Hepatocyte (in vitro differentiated cells): ENCODE measurements around the gene PDS5A. TPM values are rescaled to one million over a fixed set of nuclear protein-coding genes. Genes with fewer than 3 reads are reported as not detected.
"Not testable (repeated sequence)": the region's sequence is repeated elsewhere in the genome, so short reads cannot be mapped to it uniquely, and the experiment has no call there.

Source experiments
- DNase-seq: peaks from one replicate; pipeline ENCODE4 v3.0.0-alpha.2; 2016; ENCODE audit warnings: low spot score
- H2AFZ ChIP-seq: fragments of 200-600 bp; sonication (generic); 2 replicates; pipeline ENCODE4 v1.6.0; 2016; ENCODE audit warnings: antibody characterized with exemption, mild to moderate bottlenecking
- H3K27ac ChIP-seq: fragments of 200-600 bp; sonication (generic); 2 replicates; pipeline ENCODE4 v1.5.1; 2016; ENCODE audit warnings: mild to moderate bottlenecking
- H3K27me3 ChIP-seq: fragments of 200-600 bp; sonication (generic); 2 replicates; pipeline ENCODE4 v1.6.1; 2016
- H3K36me3 ChIP-seq: fragments of 200-600 bp; sonication (generic); replicated peaks from 2 replicates; pipeline ENCODE4 v1.5.1; 2016; ENCODE audit warnings: low read depth; ENCODE audit not compliant: insufficient read depth
- H3K4me1 ChIP-seq: fragments of 200-600 bp; sonication (generic); 2 replicates; pipeline ENCODE4 v1.5.1; 2016; ENCODE audit warnings: mild to moderate bottlenecking, moderate library complexity; ENCODE audit not compliant: insufficient read depth
- H3K4me2 ChIP-seq: fragments of 200-600 bp; sonication (generic); 2 replicates; pipeline ENCODE4 v1.6.0; 2016
- H3K4me3 ChIP-seq: fragments of 200-600 bp; sonication (generic); 2 replicates; pipeline ENCODE4 v1.5.1; 2016; ENCODE audit warnings: mild to moderate bottlenecking
- H3K79me2 ChIP-seq: fragments of 200-600 bp; sonication (generic); 2 replicates; pipeline ENCODE4 v1.6.0; 2017; ENCODE audit warnings: mild to moderate bottlenecking
- H3K9me2 ChIP-seq: fragments of 200-600 bp; sonication (generic); replicated peaks from 2 replicates; pipeline ENCODE4 v1.6.0; 2017; ENCODE audit warnings: mild to moderate bottlenecking; ENCODE audit not compliant: insufficient read depth
- H3K9me3 ChIP-seq: fragments of 200-600 bp; sonication (generic); 2 replicates; pipeline ENCODE4 v1.5.1; 2016; ENCODE audit warnings: low read depth, mild to moderate bottlenecking
- H4K20me1 ChIP-seq: fragments of 200-600 bp; sonication (generic); 2 replicates; pipeline ENCODE4 v1.6.0; 2016; ENCODE audit warnings: mild to moderate bottlenecking; ENCODE audit not compliant: insufficient read depth, poor library complexity, severe bottlenecking
- CTCF ChIP-seq: fragments of 200-600 bp; sonication (generic); IDR thresholded peaks from 2 replicates; pipeline ENCODE4 v1.5.1; 2016; ENCODE audit warnings: antibody characterized with exemption, mild to moderate bottlenecking; ENCODE audit not compliant: poor library complexity
- EZH2 ChIP-seq: fragments of 200-600 bp; sonication (generic); IDR thresholded peaks from 2 replicates; pipeline ENCODE4 v1.6.1; 2016; ENCODE audit warnings: antibody characterized with exemption, mild to moderate bottlenecking, borderline replicate concordance
- EZH2phosphoT487 ChIP-seq: fragments of 200-600 bp; sonication (generic); IDR thresholded peaks from one replicate; pipeline ENCODE4 v1.6.1; 2018; ENCODE audit warnings: antibody characterized with exemption, mild to moderate bottlenecking, low read depth, moderate library complexity; ENCODE audit not compliant: unreplicated experiment, severe bottlenecking
- WGBS: methylation state at CpG from one replicate; pipeline ENCODE4 v1.1.6; 2016; ENCODE audit warnings: low lambda C conversion rate; ENCODE audit errors: missing lambda C conversion rate; 5-methylcytosine and 5-hydroxymethylcytosine counted together
- polyA plus RNA-seq: library from polyadenylated mRNA; unstranded; fragments of >200 nt; fragmentation: Nextera tagmentation; extraction: Ambion mirVana; gene quantifications from 2 replicates; pipeline ENCODE4 v1.2.1, GENCODE V29; 2016
- total RNA-seq: library from RNA; depleted of rRNA; stranded (reverse); fragments of >200 nt; gene quantifications from 2 replicates; pipeline ENCODE4 v1.2.3, GENCODE V29; 2014

PDS5A gene
- total and polyA plus RNA-seq, 2 experiments from 2014 or later: 24.6 to 69.2 TPM

DNA sequence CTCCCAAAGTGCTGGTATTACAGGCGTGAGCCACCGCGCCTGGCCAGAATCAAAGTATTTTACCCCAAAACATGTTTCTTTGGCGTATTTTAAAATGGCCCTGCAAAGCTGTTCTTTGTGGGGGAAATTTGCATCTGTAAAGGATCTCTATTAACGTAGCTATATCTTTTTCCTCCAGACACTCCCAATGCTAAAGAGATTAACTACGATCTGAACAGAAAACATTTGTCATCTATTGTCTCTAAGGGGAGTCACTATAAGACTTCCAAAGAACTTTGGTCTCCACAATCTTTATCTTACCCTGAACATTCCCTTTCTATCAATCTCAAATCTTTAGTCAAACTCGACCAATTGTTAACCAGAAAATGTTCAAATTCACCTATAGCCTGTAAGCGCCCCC is 19.1 kb upstream of the PDS5A start:
- no peaks in the 10 kb centered on the region for H3K9me3 ChIP-seq
- 83% methylated on average over 8 of the region's 8 CpGs for WGBS
- TF ChIP-seq EZH2 (no peak), EZH2phosphoT487 (no peak), CTCF (no peak)
- no peaks in the 10 kb centered on the region for H3K27me3 ChIP-seq
- no peaks in the 10 kb centered on the region for H3K36me3 ChIP-seq
- no peak for DNase-seq
- H2AFZ ChIP-seq: no peak overlapping the region
- H3K79me2 ChIP-seq: no peaks in the 10 kb centered on the region
- H3K4me3 ChIP-seq: no peak overlapping the region
- H3K9me2 ChIP-seq: no peaks in the 10 kb centered on the region
- no peaks in the 10 kb centered on the region for H4K20me1 ChIP-seq
- H3K27ac ChIP-seq: no peak overlapping the region
- H3K4me2 ChIP-seq: no peak overlapping the region
- H3K4me1 ChIP-seq: no peaks in the 10 kb centered on the region

- Histone ChIP-seq H3K9me3 (no peaks in the 10 kb centered on the region), H3K79me2 (no peaks in the 10 kb centered on the region), H3K4me2 (no peak overlapping the region), H3K36me3 (no peaks in the 10 kb centered on the region), H2AFZ (no peak overlapping the region), H3K27ac (no peak overlapping the region), H3K4me1 (no peaks in the 10 kb centered on the region), H3K27me3 (no peaks in the 10 kb centered on the region), H4K20me1 (no peaks in the 10 kb centered on the region), H3K4me3 (no peak overlapping the region), H3K9me2 (no peaks in the 10 kb centered on the region)
- DNase-seq: no peak
- no peak for TF ChIP-seq EZH2
- no peak for TF ChIP-seq EZH2phosphoT487
- no peak for TF ChIP-seq CTCF
- WGBS: 83% methylated on average over 1 of the region's 1 CpG
Measured at GRCh38 chr4:39994406-39994805, 16.7 kb upstream of the PDS5A start.

DNA sequence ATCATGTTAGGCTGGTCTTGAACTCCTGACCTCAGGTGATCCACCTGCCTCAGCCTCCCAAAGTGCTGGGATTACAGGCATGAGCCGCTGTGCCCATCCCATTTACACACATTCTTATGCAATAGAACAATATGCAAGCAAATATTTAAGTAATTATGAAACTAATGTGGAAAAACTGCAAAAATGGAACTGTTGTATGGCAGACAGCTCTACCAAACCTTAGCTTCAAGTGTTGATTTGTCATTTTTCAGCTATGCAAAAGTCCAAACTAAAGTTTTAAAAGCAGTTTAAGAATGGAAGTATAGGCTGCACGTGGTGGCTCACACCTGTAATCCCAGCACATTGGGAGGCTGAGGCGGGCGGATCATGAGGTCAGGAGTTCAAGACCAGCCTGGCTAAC is 11.7 kb upstream of the PDS5A start:
- WGBS: 89% methylated on average over 4 of the region's 4 CpGs

DNA sequence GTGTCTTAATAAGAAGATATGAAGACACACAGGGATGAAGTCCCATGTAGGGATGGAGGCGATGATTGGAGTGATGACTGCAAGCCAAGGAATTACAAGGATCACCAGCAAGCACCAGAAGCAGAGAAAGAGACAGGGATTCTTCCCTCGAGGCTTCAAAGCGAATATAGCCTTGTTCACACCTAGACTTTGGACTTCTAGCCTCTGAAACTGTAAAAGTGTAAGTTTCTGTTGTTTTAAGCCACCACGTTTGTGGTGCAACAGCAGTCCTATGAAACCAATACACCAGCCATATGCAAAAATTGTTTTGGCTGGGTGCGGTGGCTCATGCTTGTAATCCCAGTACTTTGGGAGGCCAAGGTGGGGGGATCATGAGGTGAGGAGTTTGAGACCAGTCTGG is 9.8 kb upstream of the PDS5A start:
- H3K4me1 ChIP-seq: no peaks in the 10 kb centered on the region
- H3K9me2 ChIP-seq: no peaks in the 10 kb centered on the region
- no peak overlapping the region for H3K27ac ChIP-seq
- no peak for TF ChIP-seq CTCF
- TF ChIP-seq EZH2phosphoT487: no peak
- TF ChIP-seq EZH2: no peak
- H3K79me2 ChIP-seq: no peaks in the 10 kb centered on the region
- no peak overlapping the region for H2AFZ ChIP-seq
- no peaks in the 10 kb centered on the region for H3K9me3 ChIP-seq
- H3K4me2 ChIP-seq: no peak overlapping the region
- H4K20me1 ChIP-seq: no peaks in the 10 kb centered on the region
- peak; percentile 33 for DNase-seq
- no peaks in the 10 kb centered on the region for H3K36me3 ChIP-seq
- no peaks in the 10 kb centered on the region for H3K27me3 ChIP-seq
- 69% methylated on average over 5 of the region's 5 CpGs for WGBS
- no peak overlapping the region for H3K4me3 ChIP-seq

More for the DNA sequence above, 11.7 kb upstream of the PDS5A start:
- not testable (repeated sequence) for H3K79me2 ChIP-seq, H3K4me3 ChIP-seq, H3K27ac ChIP-seq, H3K9me2 ChIP-seq, H2AFZ ChIP-seq, H4K20me1 ChIP-seq, H3K36me3 ChIP-seq, DNase-seq, H3K4me1 ChIP-seq, H3K27me3 ChIP-seq, H3K9me3 ChIP-seq, H3K4me2 ChIP-seq
